Islet of Langerhans (tissue), 1 donor: ENCODE results near the gene PAGE3.

Experiments
- FAIRE-seq: peaks from one replicate; lab custom pipeline; 2011; peaks lifted over from hg19 to GRCh38; lab: Jason Lieb, UNC

Gene PAGE3

DNA sequence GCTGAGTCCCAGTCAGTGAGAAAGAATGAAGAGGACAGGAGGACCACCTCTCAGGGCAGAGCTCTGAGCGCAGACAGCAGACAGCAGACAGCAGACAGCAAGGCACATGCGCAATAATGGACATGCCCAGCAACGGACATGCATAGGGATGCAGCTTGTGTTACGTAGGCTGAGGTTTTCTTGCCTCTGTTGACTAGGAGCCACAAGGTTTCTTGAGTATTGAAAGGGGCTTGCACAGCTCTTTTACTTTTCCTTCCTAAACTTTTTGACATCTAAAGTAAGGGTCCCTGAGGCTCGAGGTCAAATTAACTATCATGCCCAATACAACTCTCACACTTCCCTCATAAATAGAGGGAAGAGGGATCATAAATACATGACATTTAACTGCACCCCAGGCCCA, at the start of gene PAGE3:
Gene PAGE3, minus strand, starts transcription at position 101 of the 400 bp plus-strand sequence. CDS start 1,013 bp downstream, outside the sequence.
- no peak for FAIRE-seq

- no peak for FAIRE-seq
These were observed 47.9 kb upstream of the PAGE3 start for GRCh38 chrX:55312655-55313054.

GRCh38 chrX:55290963-55291362, 26.2 kb upstream of the PAGE3 start:
- FAIRE-seq: no peak

- FAIRE-seq: no peak
These were observed 15.1 kb upstream of the PAGE3 start for GRCh38 chrX:55279832-55280231.

- FAIRE-seq: no peak
These were observed 3.9 kb downstream of the PAGE3 start for GRCh38 chrX:55260806-55261205.

GRCh38 chrX:55253528-55253927, 11.2 kb downstream of the PAGE3 start:
- FAIRE-seq: no peak

DNA sequence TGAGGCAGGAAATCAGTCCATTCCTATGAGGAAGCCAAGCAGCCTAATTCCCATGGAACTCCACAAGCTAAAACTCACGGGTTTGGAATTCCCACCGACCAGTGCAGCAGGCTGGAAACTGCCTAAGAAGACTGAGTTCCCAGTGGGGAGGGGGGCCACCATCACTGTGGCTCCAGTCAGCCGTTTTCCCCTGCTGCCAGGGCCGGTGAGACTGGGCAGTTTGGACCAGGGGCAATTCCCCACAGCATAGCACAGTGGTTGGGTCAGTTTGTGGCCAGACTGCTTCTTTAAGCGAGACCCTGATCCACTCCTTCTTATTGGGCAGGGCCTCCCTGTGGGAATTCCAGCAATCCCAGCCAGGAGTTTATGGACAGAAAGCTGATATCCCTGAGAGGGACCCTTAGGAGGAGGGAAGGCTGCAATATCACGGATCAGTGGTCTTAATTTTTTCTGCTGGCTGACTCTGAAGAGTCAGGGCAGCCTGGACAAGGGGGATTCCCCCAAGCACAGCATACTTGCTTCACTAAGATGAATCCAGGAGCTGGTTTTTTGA, 23.9 kb downstream of the PAGE3 start:
- FAIRE-seq: no peak

- no peak for FAIRE-seq
These were observed 44.5 kb downstream of the PAGE3 start, which contains the start of gene PAGE5 for GRCh38 chrX:55220119-55220794. PAGE5 (plus strand) TSS chrX:55220346; CDS start chrX:55221383, 1,037 bp downstream.

DNA sequence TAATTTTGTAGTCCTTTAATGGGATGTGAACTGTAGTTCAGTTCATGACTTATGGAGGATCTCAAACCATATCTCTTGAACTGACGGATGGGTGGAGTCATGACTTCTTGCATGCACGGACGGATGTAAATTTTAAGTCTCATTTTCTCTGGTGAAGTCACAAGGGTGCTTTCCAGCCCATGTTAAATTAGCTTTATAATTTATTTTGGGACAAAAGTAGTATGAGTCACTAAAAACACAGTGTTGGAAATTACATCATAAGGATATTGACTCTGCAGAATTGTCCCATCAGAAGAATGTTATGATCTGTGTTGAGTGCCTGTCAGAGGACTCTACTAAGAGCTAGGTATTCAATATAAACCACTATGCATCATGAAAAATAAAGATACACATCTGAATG, 51.3 kb downstream of the PAGE3 start:
- no peak for FAIRE-seq

GRCh38 chrX:55210931-55211677, 53.6 kb downstream of the PAGE3 start:
- no peak for FAIRE-seq
